Immature natural killer cell (primary cell): ENCODE measurements around the gene GASK1A. TPM values are rescaled to one million over a fixed set of nuclear protein-coding genes. Genes with fewer than 3 reads are reported as not detected.

Source experiments
- DNase-seq, 3 donors: peaks; one replicate each; pipeline ENCODE4 v3.0.0; 2022; ENCODE audit warnings: mixed read lengths in 1 of 3
- H3K27ac Mint-ChIP-seq, 6 donors: one replicate each; pipeline ENCODE4 v1.8.0; 2020; ENCODE audit warnings: mixed read lengths in 6 of 6, mild to moderate bottlenecking in 5 of 6, inconsistent platforms in 4 of 6, moderate library complexity in 3 of 6
- H3K27me3 Mint-ChIP-seq, 3 donors: one replicate each; pipeline ENCODE4 v1.8.0; 2020 to 2021; ENCODE audit warnings: low read depth in 3 of 3, mild to moderate bottlenecking in 3 of 3, mixed read lengths in 3 of 3, moderate library complexity in 3 of 3, inconsistent platforms in 1 of 3
- H3K36me3 Mint-ChIP-seq, 3 donors: one replicate each; pipeline ENCODE4 v1.8.0; 2020; ENCODE audit warnings: mixed read lengths in 3 of 3, inconsistent platforms in 2 of 3, mild to moderate bottlenecking in 2 of 3
- H3K4me1 Mint-ChIP-seq, 2 donors: one replicate each; pipeline ENCODE4 v1.8.0; 2020; ENCODE audit warnings: inconsistent platforms in 2 of 2, mild to moderate bottlenecking in 2 of 2, mixed read lengths in 2 of 2, moderate library complexity in 1 of 2
- H3K4me3 Mint-ChIP-seq, 5 donors: one replicate each; pipeline ENCODE4 v1.8.0; 2020; ENCODE audit warnings: mild to moderate bottlenecking in 5 of 5, mixed read lengths in 5 of 5, inconsistent platforms in 3 of 5, moderate library complexity in 3 of 5
- H3K9me3 Mint-ChIP-seq, 6 donors: one replicate each; pipeline ENCODE4 v1.8.0; 2020; ENCODE audit warnings: mild to moderate bottlenecking in 6 of 6, mixed read lengths in 6 of 6, inconsistent platforms in 4 of 6, moderate library complexity in 3 of 6
- polyA plus RNA-seq, 3 donors: library from polyadenylated mRNA; unstranded; fragments of 300-500 nt; fragmentation: Illumina TruSeq; gene quantifications; one replicate each; pipeline ENCODE4 v1.2.3, GENCODE V29; 2021

Gene GASK1A
- polyA plus RNA-seq, 3 donors from 2014 or later = not detected

- peak within 1 kb of the TSS in 5 of 6 donors; percentile 40 to 71 (median 53) for H3K27ac Mint-ChIP-seq
- no peaks in the 10 kb centered on the region for H3K9me3 Mint-ChIP-seq
- no peaks in the 10 kb centered on the region for H3K36me3 Mint-ChIP-seq
- H3K27me3 Mint-ChIP-seq = peaks cover 0 to 4% (median 0%) of the 10 kb centered on the region in 3 donors
- H3K4me1 Mint-ChIP-seq = peaks cover 13 to 18% of the 10 kb centered on the region in 2 donors
- peak within 1 kb of the TSS; percentile 79 to 87 (median 85) for H3K4me3 Mint-ChIP-seq
- DNase-seq = peak; percentile 83 to 89 (median 87)
Observed at GRCh38 chr3:43105596-43106292, 126.6 kb downstream of the GASK1A start, which contains the start of gene POMGNT2. Gene POMGNT2 (minus strand): TSS chr3:43106079. CDS start chr3:43081431, 24,648 bp downstream.

GRCh38 chr3:43106293-43106628 is 127.2 kb downstream of the GASK1A start:
- peaks cover 0 to 4% (median 0%) of the 10 kb centered on the region in 3 donors for H3K27me3 Mint-ChIP-seq
- H3K36me3 Mint-ChIP-seq = no peaks in the 10 kb centered on the region
- H3K4me3 Mint-ChIP-seq = peak overlapping the region; percentile 79 to 87 (median 85)
- H3K27ac Mint-ChIP-seq = peak overlapping the region in 2 of 6 donors; percentile 53 to 71
- H3K9me3 Mint-ChIP-seq = no peaks in the 10 kb centered on the region
- DNase-seq = no peak
- peaks cover 13 to 18% of the 10 kb centered on the region in 2 donors for H3K4me1 Mint-ChIP-seq

Other genes with a start within 250 kb of the GASK1A start
- gene CCDC13, start 206.1 kb upstream of the GASK1A start, polyA plus RNA-seq = 1 to 10 TPM in 1 of 3 donors, under 1 TPM in 1, not detected in 1; 0.61 to 1.1 TPM
- gene HIGD1A, start 174.8 kb upstream of the GASK1A start, polyA plus RNA-seq = 100 to 1,000 TPM; 111 to 204 (median 159) TPM
- gene ACKR2, start 169.9 kb upstream of the GASK1A start, polyA plus RNA-seq = under 1 TPM in 1 of 3 donors, not detected in 2; 0.18 TPM
- not detected for gene CYP8B1, start 103.4 kb upstream of the GASK1A start, polyA plus RNA-seq
- gene ZNF662, start 73.2 kb upstream of the GASK1A start, polyA plus RNA-seq = under 1 TPM in 1 of 3 donors, not detected in 2; 0.16 TPM
- gene POMGNT2, start 126.8 kb downstream of the GASK1A start, polyA plus RNA-seq = 10 to 100 TPM in 1 of 3 donors, 1 to 10 TPM in 2; 6.9 to 15.3 (median 8.5) TPM